Placental pericyte (primary cell): ENCODE results near the gene EGLN2. TPM values are rescaled to one million over a fixed set of nuclear protein-coding genes. Genes with fewer than 3 reads are reported as not detected.

Experiments used
- total RNA-seq: library from RNA; depleted of rRNA; stranded (reverse); fragments of >200 nt; gene quantifications from 2 replicates; pipeline ENCODE4 v1.2.3, GENCODE V29; 2012

EGLN2 gene
- total RNA-seq = 101 and 103 TPM in 2 replicates

GRCh38 chr19:40798683-40799557, at the start of gene EGLN2:
Gene EGLN2, plus strand, starts transcription at chr19:40799191. Its CDS starts 1,382 bp downstream, at chr19:40800573.

GRCh38 chr19:40750058-40750873, 48.7 kb upstream of the EGLN2 start, which contains the start of gene ACTMAP:
Gene ACTMAP, minus strand, starts transcription at chr19:40750477. Its CDS starts 674 bp downstream, at chr19:40749803.

GRCh38 chr19:40750874-40751537, 48.0 kb upstream of the EGLN2 start, which contains the start of gene SNRPA:
Gene SNRPA, plus strand, starts transcription at chr19:40751203. Its CDS starts 206 bp downstream, at chr19:40751409.

GRCh38 chr19:40774916-40775631, 23.9 kb upstream of the EGLN2 start, which contains the start of gene MIA:
Gene MIA, plus strand, starts transcription at chr19:40775521. Its CDS starts 22 bp downstream, at chr19:40775543.

GRCh38 chr19:40777937-40778705, 20.9 kb upstream of the EGLN2 start, which contains the start of gene RAB4B:
Gene RAB4B, plus strand, starts transcription at chr19:40778247. Its CDS starts 129 bp downstream, at chr19:40778376.

GRCh38 chr19:40850277-40850676, 51.3 kb downstream of the EGLN2 start, which contains the start of gene CYP2A6:
Gene CYP2A6, minus strand, starts transcription at chr19:40850447. Its CDS starts 21 bp downstream, at chr19:40850426.

Other genes with a start within 250 kb of the EGLN2 start
- 14.9 and 26.2 TPM in 2 replicates for gene SHKBP1, start 222.3 kb upstream of the EGLN2 start, total RNA-seq
- gene LTBP4, start 197.8 kb upstream of the EGLN2 start, total RNA-seq = 9.7 and 16.6 TPM in 2 replicates
- 36.5 and 40.9 TPM in 2 replicates for gene NUMBL, start 108.5 kb upstream of the EGLN2 start, total RNA-seq
- 28.9 and 40.7 TPM in 2 replicates for gene COQ8B, start 82.3 kb upstream of the EGLN2 start, total RNA-seq
- gene ITPKC, start 82.1 kb upstream of the EGLN2 start, total RNA-seq = 17.5 and 23.2 TPM in 2 replicates
- gene ACTMAP, start 48.7 kb upstream of the EGLN2 start, total RNA-seq = 1.1 and 2.0 TPM in 2 replicates
- gene SNRPA, start 48.0 kb upstream of the EGLN2 start, total RNA-seq = 33.7 and 55.4 TPM in 2 replicates
- not detected in 2 replicates for gene MIA, start 23.7 kb upstream of the EGLN2 start, total RNA-seq
- gene RAB4B, start 20.9 kb upstream of the EGLN2 start, total RNA-seq = 11.7 and 19.9 TPM in 2 replicates
- not detected in 2 replicates for gene CYP2A6, start 51.3 kb downstream of the EGLN2 start, total RNA-seq
- gene CYP2A7, start 83.0 kb downstream of the EGLN2 start, total RNA-seq = not detected in 2 replicates
- not detected in 2 replicates for gene CYP2B6, start 192.1 kb downstream of the EGLN2 start, total RNA-seq